Measurements from ENCODE around the gene CPXM1.

Gene CPXM1

GRCh38 chr20:2750491-2751251, 49.8 kb downstream of the CPXM1 start:
- TF ChIP-seq CTCF (IDR thresholded peaks at IDR 0.05; ENCODE audit: low read depth, low read length), result no peak
- no peak overlapping the region for H3K4me3 ChIP-seq (ENCODE audit: low read depth, low read length)

- no peak overlapping the region for H3K4me3 ChIP-seq (ENCODE audit: low read depth, low read length)
- no peak for TF ChIP-seq CTCF (IDR thresholded peaks at IDR 0.05; ENCODE audit: low read depth, low read length)
These were observed 50.4 kb downstream of the CPXM1 start for GRCh38 chr20:2749951-2750490.

- H3K4me3 ChIP-seq (ENCODE audit: low read depth, low read length), result no peak overlapping the region
- TF ChIP-seq CTCF (IDR thresholded peaks at IDR 0.05; ENCODE audit: low read depth, low read length), result no peak
These were observed 51.0 kb downstream of the CPXM1 start for GRCh38 chr20:2749343-2749950.

- H3K4me3 ChIP-seq (ENCODE audit: low read depth, low read length), result no peak overlapping the region
- TF ChIP-seq CTCF (IDR thresholded peaks at IDR 0.05; ENCODE audit: low read depth, low read length), result no peak
These were observed 51.7 kb downstream of the CPXM1 start for GRCh38 chr20:2748551-2749342.

GRCh38 chr20:2747676-2748235, 52.7 kb downstream of the CPXM1 start:
- H3K4me3 ChIP-seq (ENCODE audit: low read depth, low read length), result no peak overlapping the region
- no peak for TF ChIP-seq CTCF (IDR thresholded peaks at IDR 0.05; ENCODE audit: low read depth, low read length)

- H3K4me3 ChIP-seq (ENCODE audit: low read depth, low read length), result no peak overlapping the region
- no peak for TF ChIP-seq CTCF (IDR thresholded peaks at IDR 0.05; ENCODE audit: low read depth, low read length)
These were observed 53.7 kb downstream of the CPXM1 start for GRCh38 chr20:2746636-2747265.
